Ovary (tissue), 9 donors: Measurements from ENCODE around the gene RGS13. TPM values are rescaled to one million over a fixed set of nuclear protein-coding genes. Genes with fewer than 3 reads are reported as not detected.

Experiments used
- DNase-seq, 5 donors: peaks; one replicate each; pipeline ENCODE4 v3.0.0-alpha.2; 2019 to 2020
- H3K27ac ChIP-seq, 2 donors: fragments of 200-600 bp; one replicate each; pipeline versions ENCODE4 v1.5.1 to v1.8.0; 2019 to 2022
- H3K27me3 ChIP-seq: fragments of 200-600 bp; one replicate; pipeline ENCODE4 v1.8.0; 2022
- H3K36me3 ChIP-seq: fragments of 200-600 bp; sonication (generic); one replicate; pipeline ENCODE4 v1.5.1; 2019
- H3K4me1 ChIP-seq: one replicate; pipeline ENCODE4 v1.8.1; 2013; ENCODE audit warnings: mild to moderate bottlenecking, moderate library complexity; ENCODE audit not compliant: insufficient read depth
- H3K4me3 ChIP-seq: fragments of 200-600 bp; sonication (generic); one replicate; pipeline ENCODE4 v1.5.1; 2017
- H3K9me3 ChIP-seq, 2 donors: fragments of 200-600 bp in 1 of 2; sonication (generic) in 1 of 2; one replicate each; pipeline versions ENCODE4 v1.5.1 to v1.8.1; 2013 to 2019; ENCODE audit warnings: mild to moderate bottlenecking in 1 of 2, moderate library complexity in 1 of 2
- EP300 ChIP-seq: sonication (generic); formaldehyde crosslinking; IDR thresholded peaks from one replicate; pipeline ENCODE4 v1.6.1; 2017; ENCODE audit warnings: antibody characterized with exemption
- POLR2A ChIP-seq: fragments of 450-650 bp; IDR thresholded peaks from one replicate; pipeline ENCODE4 v1.6.1; 2017; ENCODE audit warnings: antibody characterized with exemption, mild to moderate bottlenecking, moderate library complexity
- WGBS, 3 donors: extraction: QIAGEN DNeasy Blood & Tissue Kit in 1 of 3; methylation state at CpG; one replicate each; pipeline versions ENCODE4 v1.1.5 to v1.1.7; 2013 to 2017; 5-methylcytosine and 5-hydroxymethylcytosine counted together
- intact Hi-C, 4 donors: fragments of 100-400 bp; cut with DNase I; formaldehyde crosslinking; loops; one replicate each; pipeline versions ENCODE4 v1.11.0 to v1.15.1; 2022 to 2023
- polyA plus RNA-seq, 2 donors: library from polyadenylated mRNA; stranded (reverse); fragments of 200-250 nt in 1 of 2; fragments of 350-450 nt in 1 of 2; fragmentation: Illumina TruSeq in 1 of 2; extraction: RNeasy Lipid Tissue Mini Kit (QIAGEN cat#74804) in 1 of 2; gene quantifications; one replicate each; pipeline ENCODE4 v1.2.3, GENCODE V29; 2013 to 2014
- total RNA-seq, 7 donors: library from RNA; depleted of rRNA in 2 of 7; stranded (reverse); fragments of >200 nt in 2 of 7; fragmentation: NEBNext Ultra II Directional in 3 of 7; extraction: Animal tissue kit (Norgen Biotek cat#: 25700) in 3 of 7; gene quantifications; one replicate each; pipeline versions ENCODE4 v1.1.0 to v1.2.4, GENCODE V29; 2016 to 2023
- TF ChIP-seq, protein P1 (sequence below), 3 donors: fragments of 450-650 bp in 2 of 3; fragments of 200-600 bp in 1 of 3; IDR thresholded peaks; one replicate each; pipeline versions ENCODE4 v1.5.1 to v1.8.0; 2016 to 2022; ENCODE audit warnings: antibody characterized with exemption in 3 of 3, mild to moderate bottlenecking in 1 of 3
- donor health status: DM: no; HTN: no; CAD: no; lungs with moderate emphysema.
- donor health status: DM: no; HTN: no; CAD: no.
- donor health status: Bipolar disorder and iron deficiency.
- donor health status: DM: yes; HTN: yes; CAD: no.
- donor health status: DM: no; HTN: no; CAD: no.
- donor health status: DM: yes; HTN: yes; CAD: no.

RGS13 gene
- total and polyA plus RNA-seq, 9 donors: 0.12 to 0.78 (median 0.23) TPM; not detected in 5

DNA sequence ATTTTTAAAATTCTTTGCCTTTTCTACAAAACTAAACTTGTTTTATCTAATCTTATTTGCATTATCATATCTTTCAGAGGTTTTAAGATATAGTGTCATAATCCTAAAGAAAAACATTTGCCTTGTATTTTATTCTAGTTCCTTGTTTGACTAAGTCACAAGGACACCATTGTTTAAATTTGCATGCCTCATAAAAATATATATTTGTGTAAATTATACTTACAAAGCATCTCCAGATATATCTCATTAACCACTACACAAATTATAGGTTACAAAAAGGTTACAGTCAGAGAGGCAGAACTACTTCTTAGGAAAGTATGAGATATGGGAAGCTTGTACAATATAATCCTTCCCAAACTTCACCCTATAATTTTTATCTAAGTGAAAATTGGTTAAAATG, 4.2 kb upstream of the RGS13 start:
- Histone ChIP-seq H3K27me3 (no peaks in the 10 kb centered on the region), H3K27ac (no peak overlapping the region), H3K9me3 (no peaks in the 10 kb centered on the region), H3K4me1 (no peaks in the 10 kb centered on the region), H3K4me3 (no peak overlapping the region), H3K36me3 (no peaks in the 10 kb centered on the region)
- DNase-seq: no peak
- intact Hi-C loops: no loop called here
- TF ChIP-seq POLR2A (no peak), EP300 (no peak)
- TF ChIP-seq, protein P1, sequence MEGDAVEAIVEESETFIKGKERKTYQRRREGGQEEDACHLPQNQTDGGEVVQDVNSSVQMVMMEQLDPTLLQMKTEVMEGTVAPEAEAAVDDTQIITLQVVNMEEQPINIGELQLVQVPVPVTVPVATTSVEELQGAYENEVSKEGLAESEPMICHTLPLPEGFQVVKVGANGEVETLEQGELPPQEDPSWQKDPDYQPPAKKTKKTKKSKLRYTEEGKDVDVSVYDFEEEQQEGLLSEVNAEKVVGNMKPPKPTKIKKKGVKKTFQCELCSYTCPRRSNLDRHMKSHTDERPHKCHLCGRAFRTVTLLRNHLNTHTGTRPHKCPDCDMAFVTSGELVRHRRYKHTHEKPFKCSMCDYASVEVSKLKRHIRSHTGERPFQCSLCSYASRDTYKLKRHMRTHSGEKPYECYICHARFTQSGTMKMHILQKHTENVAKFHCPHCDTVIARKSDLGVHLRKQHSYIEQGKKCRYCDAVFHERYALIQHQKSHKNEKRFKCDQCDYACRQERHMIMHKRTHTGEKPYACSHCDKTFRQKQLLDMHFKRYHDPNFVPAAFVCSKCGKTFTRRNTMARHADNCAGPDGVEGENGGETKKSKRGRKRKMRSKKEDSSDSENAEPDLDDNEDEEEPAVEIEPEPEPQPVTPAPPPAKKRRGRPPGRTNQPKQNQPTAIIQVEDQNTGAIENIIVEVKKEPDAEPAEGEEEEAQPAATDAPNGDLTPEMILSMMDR (IDR thresholded peaks at IDR 0.05): no peak

DNA sequence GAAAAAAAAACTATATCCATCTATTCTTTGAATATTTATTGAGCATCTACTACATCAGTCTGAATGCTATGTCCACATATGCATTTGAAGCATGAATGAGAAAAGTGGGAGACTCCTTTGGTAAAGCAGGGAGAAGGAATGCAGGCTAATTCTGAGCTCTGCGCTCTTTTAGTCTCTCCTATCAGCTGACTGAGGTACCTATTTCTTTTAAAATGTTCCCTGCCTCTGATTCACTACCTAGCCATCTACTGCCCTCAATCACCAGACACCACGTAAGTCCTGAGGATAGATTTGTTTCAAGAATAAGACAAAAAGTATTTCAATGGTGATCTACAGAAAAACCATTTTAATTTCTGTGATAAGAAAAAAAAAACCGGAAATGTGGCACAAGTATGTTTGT, 3.8 kb upstream of the RGS13 start:
- DNase-seq: no peak
- intact Hi-C loops: no loop called here
- 61 to 79% (median 78%) methylated on average over 3 of the region's 3 CpGs for WGBS, 3 donors
- no peaks in the 10 kb centered on the region for H3K36me3 ChIP-seq
- H3K9me3 ChIP-seq: no peaks in the 10 kb centered on the region
- no peaks in the 10 kb centered on the region for H3K27me3 ChIP-seq
- H3K4me3 ChIP-seq: no peak overlapping the region
- no peak for TF ChIP-seq EP300
- TF ChIP-seq POLR2A: no peak
- TF ChIP-seq, protein P1 (IDR thresholded peaks at IDR 0.05): no peak
- H3K4me1 ChIP-seq: no peaks in the 10 kb centered on the region
- H3K27ac ChIP-seq: no peak overlapping the region

DNA sequence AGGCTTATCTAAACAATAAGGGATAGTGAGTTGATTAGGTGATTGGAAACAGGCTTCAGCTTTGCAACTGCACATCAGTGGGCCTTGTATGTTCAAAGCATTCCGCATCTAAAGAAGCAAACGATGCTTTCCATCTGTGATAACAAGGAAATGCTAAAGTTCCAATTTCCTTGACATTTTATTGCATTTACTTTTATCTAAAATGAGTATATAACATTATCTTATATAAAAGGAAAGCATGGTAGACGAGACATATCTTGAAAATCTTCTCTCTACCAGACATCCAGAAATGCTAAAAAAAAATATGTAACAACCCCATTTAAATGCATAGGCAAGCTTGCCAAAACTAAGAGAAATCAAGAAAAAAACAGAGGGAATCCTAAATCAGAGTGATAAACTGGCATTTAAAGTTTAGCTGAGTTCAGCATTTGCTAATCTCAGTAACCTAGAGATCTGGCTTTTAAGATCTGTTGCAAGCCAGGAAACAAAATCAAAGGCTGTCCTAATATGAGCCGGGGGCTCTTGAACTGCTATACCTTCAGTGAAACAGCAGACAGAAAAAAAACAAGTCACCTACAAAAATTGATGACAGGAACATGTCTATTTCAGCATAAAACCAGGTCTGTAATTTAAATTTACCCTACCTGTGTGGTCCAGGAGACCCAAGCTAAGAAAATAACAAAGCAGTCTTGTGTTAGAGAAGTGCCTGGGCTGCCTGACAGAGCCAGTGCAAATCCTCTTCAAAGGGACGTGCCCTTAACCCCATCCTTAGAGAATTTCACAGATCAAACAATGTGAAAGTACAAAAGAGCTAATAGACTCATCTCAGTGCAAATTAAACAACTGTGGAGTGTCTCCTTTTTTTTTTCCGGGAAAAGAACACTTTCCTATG, 3.1 kb upstream of the RGS13 start:
- Histone ChIP-seq H3K9me3 (no peaks in the 10 kb centered on the region), H3K4me1 (no peaks in the 10 kb centered on the region), H3K4me3 (no peak overlapping the region), H3K36me3 (no peaks in the 10 kb centered on the region), H3K27me3 (no peaks in the 10 kb centered on the region), H3K27ac (no peak overlapping the region)
- TF ChIP-seq EP300: no peak
- no peak for TF ChIP-seq POLR2A
- TF ChIP-seq, protein P1 (IDR thresholded peaks at IDR 0.05): no peak
- no peak for DNase-seq
- whole genome bisulfite sequencing, 3 donors: 75 to 78% (median 78%) methylated on average over 6 of the region's 6 CpGs
- intact Hi-C loops: loop anchor here in 1 of 4 donors (1.0 kb wide), 1 partner anchor 47 kb away; no protein-coding TSS in a partner anchor

DNA sequence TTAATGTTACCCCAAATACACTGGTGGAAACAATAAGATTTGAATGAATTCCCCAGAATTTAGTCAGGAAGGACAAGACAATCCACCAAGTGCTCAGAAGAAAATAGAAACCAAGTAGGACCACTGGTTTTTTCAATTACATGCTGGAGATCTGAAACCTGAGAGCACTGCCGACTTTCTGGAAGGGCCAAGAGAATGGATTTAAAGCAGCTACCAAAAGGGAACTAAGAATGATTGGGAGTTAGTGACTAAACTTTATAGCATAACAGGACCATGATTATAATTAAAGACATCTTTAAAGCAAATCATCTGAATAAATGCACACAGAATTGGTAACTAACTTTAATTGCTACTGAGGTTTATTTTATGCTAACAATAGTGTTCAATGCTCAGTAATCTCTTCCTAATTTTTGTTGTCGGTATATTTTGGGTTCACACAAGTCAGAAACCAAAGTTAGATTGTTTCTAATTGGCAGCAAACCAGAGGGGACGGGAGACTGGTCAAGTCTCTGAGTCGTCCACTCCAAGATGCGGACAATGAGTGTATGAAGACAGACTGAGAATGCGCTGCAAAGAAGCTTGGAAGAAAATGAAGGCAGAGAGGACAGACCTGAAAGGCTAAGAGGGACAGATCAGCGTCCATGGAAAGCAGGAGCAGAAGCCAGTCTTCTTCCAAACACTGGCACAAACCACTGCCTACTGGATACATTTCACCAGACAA, 2.3 kb upstream of the RGS13 start:
- TF ChIP-seq, protein P1 (IDR thresholded peaks at IDR 0.05): no peak
- TF ChIP-seq EP300 (no peak), POLR2A (no peak)
- no peak for DNase-seq
- no peaks in the 10 kb centered on the region for H3K4me1 ChIP-seq
- no peak overlapping the region for H3K4me3 ChIP-seq
- no peaks in the 10 kb centered on the region for H3K9me3 ChIP-seq
- no peak overlapping the region for H3K27ac ChIP-seq
- H3K27me3 ChIP-seq: no peaks in the 10 kb centered on the region
- WGBS, 3 donors: 79 to 87% (median 82%) methylated on average over 7 of the region's 7 CpGs
- no peaks in the 10 kb centered on the region for H3K36me3 ChIP-seq
- intact Hi-C loops: loop anchor here in 1 of 4 donors (1.0 kb wide), 1 partner anchor 47 kb away; no protein-coding TSS in a partner anchor
